A549 (cell line): ENCODE results near the gene LRRC38.

Experiments used
- CTCF ChIP-seq: fragments of >200 bp; sonication (Bioruptor Twin); formaldehyde crosslinking; IDR thresholded peaks from 3 replicates; pipeline ENCODE4 v1.5.1; 2016
- EP300 ChIP-seq, 2 experiments: fragments of >200 bp; sonication (Bioruptor Twin); formaldehyde crosslinking; IDR thresholded peaks; 2 replicates in 1 of 2; 3 replicates in 1 of 2; pipeline ENCODE4 v1.6.1; 2016 to 2017
- NFE2L2 ChIP-seq: fragments of 150-350 bp; conservative IDR thresholded peaks from 2 replicates; pipeline ENCODE4 v1.6.1; 2014; ENCODE audit warnings: low read length
- RAD21 ChIP-seq, 2 experiments: fragments of >200 bp in 1 of 2; sonication (Bioruptor Twin) in 1 of 2; formaldehyde crosslinking in 1 of 2; IDR thresholded peaks in 1 of 2; conservative IDR thresholded peaks in 1 of 2; 2 replicates in 1 of 2; 3 replicates in 1 of 2; pipeline ENCODE4 v1.6.1; 2012 to 2018; ENCODE audit warnings: inconsistent platforms in 1 of 2
- REST ChIP-seq: fragments of 200-600 bp; sonication (generic); IDR thresholded peaks from 2 replicates; pipeline ENCODE4 v1.6.1; 2016; ENCODE audit warnings: antibody characterized with exemption, mild to moderate bottlenecking, moderate library complexity
- RNF2 ChIP-seq: fragments of 200-600 bp; sonication (generic); IDR thresholded peaks from 2 replicates; pipeline ENCODE4 v1.6.1; 2016; ENCODE audit warnings: low read depth, mild to moderate bottlenecking, antibody characterized with exemption, moderate library complexity, borderline replicate concordance
- SMC3 ChIP-seq: fragments of >200 bp; sonication (Bioruptor Twin); formaldehyde crosslinking; IDR thresholded peaks from 3 replicates; pipeline ENCODE4 v1.6.1; 2018; ENCODE audit warnings: inconsistent platforms
- USF2 ChIP-seq: fragments of 450-650 bp; IDR thresholded peaks from 2 replicates; pipeline ENCODE4 v1.6.1; 2014; ENCODE audit warnings: antibody characterized with exemption

GRCh38 chr1:13549021-13549420, 35.2 kb upstream of the LRRC38 start:
- TF ChIP-seq NFE2L2 (no peak), CTCF (no peak), RAD21 (conservative IDR thresholded peaks at IDR 0.05 in 1 of 2, IDR thresholded peaks at IDR 0.05 in 1 of 2) (no peak), USF2 (no peak), REST (no peak), EP300 (IDR thresholded peaks at IDR 0.05) (no peak), RNF2 (no peak), SMC3 (no peak)
